ENCODE measurements around the gene OR2G6.
"Not testable (repeated sequence)": the region's sequence is repeated elsewhere in the genome, so short reads cannot be mapped to it uniquely, and the experiment has no call there.

Gene OR2G6

GRCh38 chr1:248574657-248575056, 66.8 kb downstream of the OR2G6 start, which contains the start of gene OR2T34:
Gene OR2T34, minus strand, starts transcription at chr1:248574757. Its CDS starts 0 bp downstream, at chr1:248574757.
- not testable (repeated sequence) for DNase-seq (ENCODE audit: low read depth in 1 of 2, low spot score in 1 of 2)

DNA sequence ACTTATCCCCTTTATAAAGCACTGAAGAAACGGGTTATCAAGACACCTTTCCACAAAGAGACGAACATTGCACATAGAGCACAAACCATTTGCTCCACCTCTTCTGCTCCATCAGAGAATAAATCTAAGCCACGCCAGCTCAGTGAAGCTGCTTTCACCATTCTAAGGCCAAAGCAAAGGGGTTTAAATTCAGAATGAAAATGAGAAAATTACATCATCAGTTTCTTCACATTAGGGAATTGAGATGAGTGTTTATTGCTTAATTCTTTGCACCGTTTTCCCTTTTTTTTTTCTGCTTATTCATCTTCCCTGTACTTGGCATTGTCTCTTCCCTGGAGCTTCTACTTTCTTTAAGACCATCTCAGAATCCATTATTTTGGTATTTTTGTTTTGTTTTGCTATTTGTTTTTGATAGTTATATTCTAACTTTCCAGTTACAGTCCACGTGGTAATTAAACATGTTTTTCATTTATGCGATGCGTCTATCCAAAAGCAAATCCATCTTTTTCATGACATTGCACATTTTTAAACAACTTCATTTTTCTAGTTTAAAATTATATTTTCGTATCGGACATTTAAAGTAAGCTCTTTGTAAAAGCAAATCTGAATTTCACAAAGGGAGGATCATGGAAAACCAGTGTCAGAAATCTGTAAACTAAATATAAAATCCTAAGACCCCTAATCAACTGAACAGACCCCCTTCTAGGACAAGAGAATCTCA, 68.5 kb downstream of the OR2G6 start:
- no peak for DNase-seq (ENCODE audit: low read depth in 1 of 2, low spot score in 1 of 2)

All from stimulated activated CD4-positive, alpha-beta T cell treated with anti-CD3 and anti-CD28 coated beads, Interleukin-15, amount 100 ng/mL, for 1 hour (primary cell).